Activated T-cell treated with anti-CD3 and anti-CD28 coated beads, Interleukin-2, amount 50 U/mL, for 48 hours (primary cell): ENCODE results near the gene MYOM1.
"Not testable (repeated sequence)": the region's sequence is repeated elsewhere in the genome, so short reads cannot be mapped to it uniquely, and the experiment has no call there.

Experiments
- DNase-seq, 2 experiments: peaks; one replicate each; pipeline ENCODE4 v3.0.0-alpha.2; 2020

Gene MYOM1

GRCh38 chr18:3248658-3249359 is 29.0 kb upstream of the MYOM1 start:
- no peak for DNase-seq

- no peak for DNase-seq
Measured at GRCh38 chr18:3248062-3248657, 28.4 kb upstream of the MYOM1 start.

- peak; percentile 98 for DNase-seq
Measured at GRCh38 chr18:3247240-3248061, 27.7 kb upstream of the MYOM1 start, which contains the start of gene MYL12A. MYL12A (plus strand) TSS chr18:3247801; CDS start chr18:3253248, 5,447 bp downstream.

GRCh38 chr18:3246635-3247239 is 27.0 kb upstream of the MYOM1 start:
- peak; percentile 50 to 53 for DNase-seq

GRCh38 chr18:3245853-3246634 is 26.3 kb upstream of the MYOM1 start:
- DNase-seq = peak; percentile 85 to 89

- no peak for DNase-seq
Measured at GRCh38 chr18:3245185-3245564, 25.4 kb upstream of the MYOM1 start.

GRCh38 chr18:3238742-3239141 is 19.0 kb upstream of the MYOM1 start:
- DNase-seq = no peak

- no peak for DNase-seq
Measured at GRCh38 chr18:3236470-3236869, 16.7 kb upstream of the MYOM1 start.

GRCh38 chr18:3235846-3236245 is 16.1 kb upstream of the MYOM1 start:
- DNase-seq = no peak

GRCh38 chr18:3234457-3234856 is 14.7 kb upstream of the MYOM1 start:
- DNase-seq = no peak

- DNase-seq = no peak
Measured at GRCh38 chr18:3233433-3234168, 13.8 kb upstream of the MYOM1 start.

GRCh38 chr18:3233004-3233403 is 13.2 kb upstream of the MYOM1 start:
- DNase-seq = no peak

- no peak for DNase-seq
Measured at GRCh38 chr18:3230401-3231334, 10.9 kb upstream of the MYOM1 start.

GRCh38 chr18:3226048-3226447 is 6.3 kb upstream of the MYOM1 start:
- DNase-seq = no peak

GRCh38 chr18:3225588-3225987 is 5.8 kb upstream of the MYOM1 start:
- DNase-seq = no peak

GRCh38 chr18:3224223-3224622 is 4.5 kb upstream of the MYOM1 start:
- DNase-seq = no peak

- no peak for DNase-seq
Measured at GRCh38 chr18:3223356-3223755, 3.6 kb upstream of the MYOM1 start.

- DNase-seq = no peak
Measured at GRCh38 chr18:3221496-3221895, 1.7 kb upstream of the MYOM1 start.

GRCh38 chr18:3220868-3221267 is 1.1 kb upstream of the MYOM1 start:
- not testable (repeated sequence) for DNase-seq

GRCh38 chr18:3219241-3219630 is 532 bp downstream of the MYOM1 start:
- DNase-seq = no peak

GRCh38 chr18:3218819-3219218 is 949 bp downstream of the MYOM1 start:
- DNase-seq = no peak
